HG02981 (cell line): ENCODE results near the gene PRKCB.
A peak's percentile ranks its signal among the peaks of the same experiment; 100 is the strongest.

Experiments used
- ATAC-seq: cut with Tn5 transposase; IDR thresholded peaks from one replicate; pipeline ENCODE4 v1.9.1; 2021; ENCODE audit warnings: mild to moderate bottlenecking, moderate library complexity; ENCODE audit not compliant: unreplicated experiment

Gene PRKCB

DNA sequence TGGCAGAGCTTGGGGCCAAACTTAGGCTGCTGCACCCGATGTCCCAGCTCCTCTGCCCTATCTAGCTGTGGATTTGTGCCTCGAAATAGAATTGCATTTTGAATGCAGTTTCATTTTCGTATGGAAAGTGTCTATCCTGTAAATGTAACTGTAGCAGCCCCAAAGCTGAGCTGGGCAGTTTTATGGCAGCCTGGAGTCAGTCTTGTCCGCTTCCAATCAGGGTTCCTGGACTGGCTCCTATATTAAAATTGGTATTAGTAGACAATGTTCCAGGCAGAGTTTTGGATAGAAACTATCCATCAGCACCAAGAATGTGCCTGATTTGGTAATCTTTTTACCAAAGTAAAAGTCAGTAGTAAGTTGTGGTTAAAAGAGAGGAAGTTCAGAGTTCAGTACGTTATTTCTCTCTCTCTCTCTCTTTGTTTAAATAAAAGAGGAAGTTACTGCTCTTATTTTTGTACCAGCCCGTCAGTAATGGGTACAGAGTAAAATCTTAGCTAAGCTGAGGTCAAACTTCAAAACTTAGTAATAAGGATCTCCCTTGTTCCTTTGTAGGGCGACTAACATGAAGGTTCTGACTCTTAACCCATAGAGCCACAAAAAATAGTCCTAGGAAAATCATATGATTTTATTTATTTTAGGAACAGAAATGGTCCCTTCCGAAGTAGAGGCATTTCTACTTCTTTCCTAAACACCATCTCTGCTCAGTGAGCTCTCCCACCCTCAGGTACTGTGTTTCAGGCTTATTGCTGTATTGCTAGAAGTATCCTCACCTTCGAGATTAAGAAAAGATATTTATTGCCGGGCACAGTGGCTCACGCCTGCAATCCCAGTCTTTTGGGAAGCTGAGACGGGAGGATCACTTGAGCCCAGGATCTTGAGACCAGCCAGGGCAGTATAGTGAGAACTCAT lies 28.0 kb downstream of the PRKCB start:
- peak; percentile 67 for ATAC-seq

DNA sequence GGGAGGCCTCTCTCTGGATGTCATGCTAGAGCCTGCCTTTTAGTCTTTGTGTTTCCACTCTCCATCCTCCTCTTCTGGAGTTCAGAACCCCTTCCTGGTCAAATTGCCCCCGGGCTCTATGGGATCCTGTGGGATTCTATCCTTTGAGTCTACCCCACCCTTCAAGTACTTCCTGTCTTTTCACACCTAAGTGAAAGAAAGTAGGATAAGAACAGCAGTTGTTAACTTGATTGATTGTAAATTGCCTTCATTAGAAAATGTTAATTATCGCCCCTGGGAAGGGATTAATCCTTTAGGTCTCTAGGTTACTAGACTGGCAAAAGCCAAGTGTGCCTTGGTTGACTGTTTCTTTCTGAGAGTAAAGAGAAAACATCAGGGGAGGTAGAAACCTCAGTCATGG lies 30.1 kb downstream of the PRKCB start:
- no peak for ATAC-seq

GRCh38 chr16:23866621-23867020 lies 30.8 kb downstream of the PRKCB start:
- no peak for ATAC-seq

GRCh38 chr16:23867566-23867965 lies 31.8 kb downstream of the PRKCB start:
- no peak for ATAC-seq

- no peak for ATAC-seq
Measured at GRCh38 chr16:23868136-23868535, 32.4 kb downstream of the PRKCB start.

DNA sequence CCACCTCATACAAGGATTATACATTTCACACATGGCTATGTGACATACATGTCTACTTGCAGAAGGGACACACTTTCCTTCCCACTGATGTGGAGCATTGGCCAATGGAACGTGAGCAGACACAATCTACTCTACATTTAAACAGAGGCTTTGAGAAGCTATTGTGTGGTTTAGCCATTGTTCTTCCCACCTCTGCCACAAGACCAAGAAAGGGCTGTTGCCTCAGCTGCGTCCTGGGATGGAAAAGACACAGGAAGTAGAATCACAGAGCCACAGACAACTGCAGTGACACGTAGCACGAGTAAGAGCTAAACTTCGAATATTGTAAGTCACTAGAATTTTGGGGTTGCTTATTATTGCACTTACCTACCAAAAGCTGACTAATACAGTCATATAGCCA lies 33.3 kb downstream of the PRKCB start:
- ATAC-seq: no peak

- no peak for ATAC-seq
Measured at GRCh38 chr16:23871924-23872323, 36.1 kb downstream of the PRKCB start.

GRCh38 chr16:23874613-23875294 lies 39.0 kb downstream of the PRKCB start:
- no peak for ATAC-seq

GRCh38 chr16:23876256-23876896 lies 40.6 kb downstream of the PRKCB start:
- no peak for ATAC-seq

DNA sequence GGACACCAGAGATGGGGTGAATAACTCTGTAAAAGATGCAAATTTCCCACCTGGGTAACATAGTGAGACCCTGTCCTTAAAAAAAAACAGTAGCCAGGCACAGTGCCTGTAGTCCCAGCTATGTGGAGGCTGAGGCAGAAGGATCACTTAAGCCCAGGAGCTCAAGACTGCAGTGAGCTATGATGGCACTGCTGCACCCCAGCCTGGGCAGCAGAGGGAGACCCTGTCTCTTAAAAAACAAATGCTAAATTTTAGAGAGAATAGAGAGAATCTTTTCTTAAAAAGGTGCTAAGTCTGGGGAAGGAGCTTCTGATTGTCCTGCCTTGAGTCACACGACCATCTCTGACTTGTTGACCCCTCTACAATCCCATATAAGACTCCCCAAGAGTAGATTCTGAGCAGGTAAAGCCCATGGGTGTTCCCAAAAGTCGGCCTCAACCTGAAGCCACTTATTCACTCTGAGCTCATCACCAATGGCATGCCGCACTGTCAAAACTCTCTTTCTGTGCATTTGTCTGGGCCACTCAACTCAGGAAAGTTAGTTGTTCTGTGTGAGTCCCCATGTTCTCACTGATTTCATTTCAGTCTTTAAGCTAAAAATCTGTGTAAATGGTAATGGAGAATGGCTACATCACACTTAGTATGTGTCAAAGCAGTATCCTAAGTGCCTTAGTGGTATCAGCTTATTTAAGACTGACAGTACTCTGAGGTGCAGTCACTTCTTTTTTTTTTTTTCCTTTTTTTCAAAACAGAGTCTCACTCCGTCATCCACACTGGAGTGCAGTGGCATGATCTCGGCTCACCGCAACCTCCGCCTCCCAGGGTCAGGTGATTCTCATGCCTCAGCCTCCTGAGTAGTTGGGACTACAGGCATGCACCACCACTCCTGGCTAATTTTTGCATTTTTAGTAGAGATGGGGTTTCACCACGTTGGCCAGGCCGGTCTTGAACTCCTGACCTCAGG lies 41.6 kb downstream of the PRKCB start:
- ATAC-seq: no peak

DNA sequence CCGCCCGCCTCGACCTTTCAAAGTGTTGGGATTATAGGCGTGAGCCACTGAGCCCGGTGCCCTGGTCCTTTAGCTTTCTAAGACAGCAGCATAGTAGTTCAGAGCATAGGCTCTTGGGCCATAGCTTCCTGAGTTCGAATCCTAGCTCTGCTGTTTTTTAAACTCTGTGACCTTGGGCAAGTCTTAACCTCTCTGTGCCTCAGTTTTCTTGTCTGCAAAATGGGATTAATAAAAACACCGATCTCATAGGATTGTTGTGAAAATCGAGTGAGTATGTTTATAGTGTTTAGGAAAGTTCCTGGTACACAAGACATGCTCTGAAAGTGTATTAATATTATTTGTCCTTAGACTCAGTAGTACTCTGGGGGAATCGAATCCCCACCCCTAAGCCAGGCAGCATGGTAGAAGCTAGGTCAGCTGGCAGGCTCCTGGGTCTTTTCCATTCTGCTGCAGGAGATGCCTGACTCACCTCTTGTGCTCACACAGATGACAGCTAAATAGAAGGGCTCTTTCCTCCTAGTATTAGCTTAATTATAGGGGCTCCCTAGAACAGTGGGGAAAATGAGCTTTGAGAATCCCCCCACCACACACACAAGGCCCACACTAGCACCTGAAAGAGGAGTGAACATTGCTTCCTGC lies 44.1 kb downstream of the PRKCB start:
- no peak for ATAC-seq

DNA sequence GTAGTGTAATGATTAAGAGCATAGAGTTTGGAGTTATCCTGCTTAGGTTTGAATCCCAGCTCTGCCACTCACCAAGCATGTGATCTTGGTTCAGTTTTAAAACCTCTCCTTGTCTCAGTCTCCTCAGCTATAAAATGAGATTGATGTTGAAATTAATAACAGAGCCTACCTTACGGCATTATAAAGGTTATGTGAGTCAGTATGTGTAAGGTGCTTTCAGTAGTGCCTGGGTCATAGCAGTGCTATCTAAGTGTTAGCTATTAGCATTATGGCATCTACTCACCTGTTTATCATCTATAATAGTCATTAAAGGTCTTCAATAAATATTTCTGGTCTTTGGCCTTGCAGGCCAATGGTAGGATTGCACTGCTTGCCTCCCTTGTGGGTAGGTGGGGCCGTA lies 53.4 kb downstream of the PRKCB start:
- ATAC-seq: no peak

DNA sequence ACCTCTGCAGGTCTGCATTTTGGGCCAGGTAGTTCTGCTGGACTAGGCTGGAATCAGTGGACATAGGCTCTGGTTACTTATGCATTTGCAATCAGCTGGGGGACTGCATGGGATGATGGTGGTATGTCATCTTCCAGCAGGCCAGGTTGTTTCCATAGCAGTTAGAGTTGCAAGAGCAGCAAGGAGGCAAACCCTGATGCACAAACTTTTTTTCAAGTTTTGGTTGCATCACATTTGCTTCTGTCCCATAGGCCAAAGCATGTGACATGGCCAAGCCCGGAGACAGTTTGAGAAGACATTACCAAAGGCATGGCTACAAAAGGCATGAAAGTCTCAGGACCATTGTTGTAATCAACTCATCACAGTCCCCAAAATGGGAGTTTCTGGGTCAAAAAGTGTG lies 58.2 kb downstream of the PRKCB start:
- no peak for ATAC-seq

GRCh38 chr16:23895052-23895451 lies 59.3 kb downstream of the PRKCB start:
- ATAC-seq: no peak

- no peak for ATAC-seq
Measured at GRCh38 chr16:23896832-23897821, 61.3 kb downstream of the PRKCB start.

- ATAC-seq: no peak
Measured at GRCh38 chr16:23898682-23899430, 63.1 kb downstream of the PRKCB start.

DNA sequence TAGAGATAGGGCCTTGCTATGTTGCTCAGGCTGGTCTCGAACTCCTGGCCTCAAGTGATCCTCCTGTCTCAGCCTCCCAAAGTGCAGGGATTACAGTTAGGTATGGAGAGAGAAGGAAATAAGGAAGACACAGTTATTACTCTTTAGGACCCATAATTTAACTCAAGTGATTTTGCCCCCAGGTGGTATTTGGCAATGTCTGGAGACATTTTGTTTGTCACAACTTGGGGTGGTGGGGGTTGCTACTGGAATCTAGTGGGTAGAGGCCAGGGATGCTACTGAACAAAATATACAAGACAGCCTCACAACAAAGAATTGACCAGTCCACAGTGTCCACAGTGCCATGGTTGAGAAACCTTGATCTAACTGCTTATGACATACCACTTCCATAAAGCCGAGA lies 64.1 kb downstream of the PRKCB start:
- ATAC-seq: no peak

- no peak for ATAC-seq
Measured at GRCh38 chr16:23900480-23901177, 64.8 kb downstream of the PRKCB start.
